ENCODE measurements around the gene MARS1.
A peak's percentile ranks its signal among the peaks of the same experiment; 100 is the strongest.
"Not testable (repeated sequence)": the region's sequence is repeated elsewhere in the genome, so short reads cannot be mapped to it uniquely, and the experiment has no call there.

The MARS1 gene

GRCh38 chr12:57487597-57488401, at the start of gene MARS1:
MARS1 (plus strand) TSS chr12:57488068; CDS start chr12:57488091, 23 bp downstream.
- DNase-seq (ENCODE audit: low read depth in 3 of 3): peak; percentile 85 to 90 (median 86)

- DNase-seq (ENCODE audit: low read depth in 3 of 3): no peak
Measured at GRCh38 chr12:57438400-57438799, 49.5 kb upstream of the MARS1 start.

- DNase-seq (ENCODE audit: low read depth in 3 of 3): no peak
Measured at GRCh38 chr12:57439762-57440266, 48.1 kb upstream of the MARS1 start.

GRCh38 chr12:57441393-57441792, 46.5 kb upstream of the MARS1 start:
- not testable (repeated sequence) for DNase-seq (ENCODE audit: low read depth in 3 of 3)

GRCh38 chr12:57441846-57442427, 45.9 kb upstream of the MARS1 start:
- DNase-seq (ENCODE audit: low read depth in 3 of 3): no peak

- not testable (repeated sequence) for DNase-seq (ENCODE audit: low read depth in 3 of 3)
Measured at GRCh38 chr12:57444337-57444736, 43.5 kb upstream of the MARS1 start.

GRCh38 chr12:57444744-57445143, 43.1 kb upstream of the MARS1 start:
- DNase-seq (ENCODE audit: low read depth in 3 of 3): no peak

- no peak for DNase-seq (ENCODE audit: low read depth in 3 of 3)
Measured at GRCh38 chr12:57446292-57446960, 41.4 kb upstream of the MARS1 start.

GRCh38 chr12:57448669-57449068, 39.2 kb upstream of the MARS1 start:
- no peak for DNase-seq (ENCODE audit: low read depth in 3 of 3)

- no peak for DNase-seq (ENCODE audit: low read depth in 3 of 3)
Measured at GRCh38 chr12:57449375-57449774, 38.5 kb upstream of the MARS1 start.

- DNase-seq (ENCODE audit: low read depth in 3 of 3): no peak
Measured at GRCh38 chr12:57450057-57450456, 37.8 kb upstream of the MARS1 start.

- DNase-seq (ENCODE audit: low read depth in 3 of 3): no peak
Measured at GRCh38 chr12:57451233-57451778, 36.6 kb upstream of the MARS1 start.

- DNase-seq (ENCODE audit: low read depth in 3 of 3): peak in 1 of 3 donors; percentile 37
Measured at GRCh38 chr12:57452181-57452936, 35.5 kb upstream of the MARS1 start.

- DNase-seq (ENCODE audit: low read depth in 3 of 3): peak in 2 of 3 donors; percentile 32 to 67
Measured at GRCh38 chr12:57452937-57453509, 34.8 kb upstream of the MARS1 start.

GRCh38 chr12:57454213-57454565, 33.7 kb upstream of the MARS1 start:
- DNase-seq (ENCODE audit: low read depth in 3 of 3): no peak

- DNase-seq (ENCODE audit: low read depth in 3 of 3): no peak
Measured at GRCh38 chr12:57454566-57455373, 33.1 kb upstream of the MARS1 start, which contains the start of gene INHBE. INHBE (plus strand) TSS chr12:57455307; CDS start chr12:57455537, 230 bp downstream.

GRCh38 chr12:57455374-57456144, 32.3 kb upstream of the MARS1 start:
- DNase-seq (ENCODE audit: low read depth in 3 of 3): no peak

GRCh38 chr12:57456145-57456700, 31.6 kb upstream of the MARS1 start:
- DNase-seq (ENCODE audit: low read depth in 3 of 3): no peak

Measured in stimulated activated CD4-positive, alpha-beta T cell treated with anti-CD3 and anti-CD28 coated beads, TNF-alpha, amount 100 ng/mL, for 48 hours (primary cell).